Measurements from ENCODE around the gene ZNF678.

DNA sequence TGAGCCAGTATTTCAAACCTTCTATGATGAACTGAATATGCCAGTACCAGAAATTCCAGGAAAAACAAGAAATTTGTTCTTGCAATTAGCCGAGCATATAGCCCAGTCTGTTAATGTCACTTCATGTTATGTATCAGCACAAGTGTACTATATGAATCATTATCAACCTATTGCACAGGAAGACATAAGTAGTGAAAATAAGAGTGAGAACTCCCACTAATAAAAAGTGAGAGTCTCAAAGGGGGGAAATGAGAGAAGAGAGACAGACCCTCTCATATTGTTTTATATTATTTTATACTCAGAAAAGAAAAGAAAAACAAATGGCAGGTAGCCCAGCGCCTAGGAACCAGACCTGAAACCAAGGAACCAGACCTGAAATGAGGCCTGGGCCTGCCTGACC is 155.6 kb downstream of the ZNF678 start:
- TF ChIP-seq POLR2A (IDR thresholded peaks at IDR 0.05; ENCODE audit: low read length) (no peak), GATA1 (IDR thresholded peaks at IDR 0.05; ENCODE audit: low read depth, low read length) (no peak)
